Upper lobe of right lung (tissue), 1 donor: ENCODE results near the gene ERC2. TPM values are rescaled to one million over a fixed set of nuclear protein-coding genes. Genes with fewer than 3 reads are reported as not detected.

Experiments used
- ATAC-seq: fragments of 200-7000 bp; cut with Tn5 transposase; one replicate; pipeline ENCODE4 v1.9.1; 2020; ENCODE audit warnings: mild to moderate bottlenecking, moderate library complexity
- DNase-seq: peaks from one replicate; pipeline ENCODE4 v3.0.0-alpha.2; 2020
- H3K27ac ChIP-seq: fragments of 200-600 bp; one replicate; pipeline ENCODE4 v1.8.0; 2022
- H3K27me3 ChIP-seq: fragments of 200-600 bp; one replicate; pipeline ENCODE4 v1.8.0; 2022; ENCODE audit warnings: mild to moderate bottlenecking
- H3K36me3 ChIP-seq: fragments of 200-600 bp; one replicate; pipeline ENCODE4 v1.8.0; 2022
- H3K4me1 ChIP-seq: fragments of 200-600 bp; one replicate; pipeline ENCODE4 v1.8.0; 2022
- H3K4me3 ChIP-seq: fragments of 200-600 bp; one replicate; pipeline ENCODE4 v1.8.0; 2022; ENCODE audit warnings: mild to moderate bottlenecking
- H3K9me3 ChIP-seq: fragments of 200-600 bp; one replicate; pipeline ENCODE4 v1.8.0; 2022
- intact Hi-C: fragments of 100-400 bp; cut with DNase I; formaldehyde crosslinking; loops from one replicate; pipeline ENCODE4 v1.11.0; 2022
- total RNA-seq: library from RNA; stranded (reverse); fragmentation: NEBNext Ultra II Directional; extraction: Animal tissue kit (Norgen Biotek cat#: 25700); gene quantifications from one replicate; pipeline ENCODE4 v1.2.1, GENCODE V29; 2021
- TF ChIP-seq, protein P1 (sequence below): fragments of 200-600 bp; IDR thresholded peaks from one replicate; pipeline ENCODE4 v1.8.0; 2022; ENCODE audit warnings: antibody characterized with exemption
- donor health status: DM: no; HTN: yes; CAD: no; lungs with severe emphysema.

ERC2 gene
- total RNA-seq, 1 donor from 2014 or later, result 1.4 TPM

DNA sequence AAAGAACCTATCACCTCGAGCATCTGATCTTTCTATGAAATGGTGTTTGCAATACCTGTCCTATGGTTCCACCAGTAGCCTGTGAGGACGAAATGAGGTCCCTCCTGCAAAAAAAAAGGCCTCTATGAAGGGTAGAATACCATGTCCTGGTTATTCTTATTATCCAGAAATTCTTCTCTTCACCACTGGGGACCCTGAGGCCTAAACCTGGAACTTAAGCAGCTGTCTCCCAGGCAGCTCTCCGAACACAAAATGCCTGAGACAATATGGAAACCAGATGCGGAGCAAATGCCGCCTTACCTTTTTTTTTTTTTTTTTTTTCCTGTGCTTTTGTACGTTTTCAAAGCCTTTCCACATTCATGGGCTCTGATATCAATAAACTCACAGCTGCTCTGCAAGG lies 919.1 kb downstream of the ERC2 start:
- Histone ChIP-seq H3K36me3 (no peaks in the 10 kb centered on the region), H3K4me3 (no peak overlapping the region), H3K27ac (no peak overlapping the region), H3K27me3 (no peaks in the 10 kb centered on the region), H3K4me1 (no peaks in the 10 kb centered on the region), H3K9me3 (no peaks in the 10 kb centered on the region)
- no peak for ATAC-seq
- intact Hi-C loops, result no loop called here
- TF ChIP-seq, protein P1, sequence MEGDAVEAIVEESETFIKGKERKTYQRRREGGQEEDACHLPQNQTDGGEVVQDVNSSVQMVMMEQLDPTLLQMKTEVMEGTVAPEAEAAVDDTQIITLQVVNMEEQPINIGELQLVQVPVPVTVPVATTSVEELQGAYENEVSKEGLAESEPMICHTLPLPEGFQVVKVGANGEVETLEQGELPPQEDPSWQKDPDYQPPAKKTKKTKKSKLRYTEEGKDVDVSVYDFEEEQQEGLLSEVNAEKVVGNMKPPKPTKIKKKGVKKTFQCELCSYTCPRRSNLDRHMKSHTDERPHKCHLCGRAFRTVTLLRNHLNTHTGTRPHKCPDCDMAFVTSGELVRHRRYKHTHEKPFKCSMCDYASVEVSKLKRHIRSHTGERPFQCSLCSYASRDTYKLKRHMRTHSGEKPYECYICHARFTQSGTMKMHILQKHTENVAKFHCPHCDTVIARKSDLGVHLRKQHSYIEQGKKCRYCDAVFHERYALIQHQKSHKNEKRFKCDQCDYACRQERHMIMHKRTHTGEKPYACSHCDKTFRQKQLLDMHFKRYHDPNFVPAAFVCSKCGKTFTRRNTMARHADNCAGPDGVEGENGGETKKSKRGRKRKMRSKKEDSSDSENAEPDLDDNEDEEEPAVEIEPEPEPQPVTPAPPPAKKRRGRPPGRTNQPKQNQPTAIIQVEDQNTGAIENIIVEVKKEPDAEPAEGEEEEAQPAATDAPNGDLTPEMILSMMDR, result no peak
- DNase-seq, result no peak

DNA sequence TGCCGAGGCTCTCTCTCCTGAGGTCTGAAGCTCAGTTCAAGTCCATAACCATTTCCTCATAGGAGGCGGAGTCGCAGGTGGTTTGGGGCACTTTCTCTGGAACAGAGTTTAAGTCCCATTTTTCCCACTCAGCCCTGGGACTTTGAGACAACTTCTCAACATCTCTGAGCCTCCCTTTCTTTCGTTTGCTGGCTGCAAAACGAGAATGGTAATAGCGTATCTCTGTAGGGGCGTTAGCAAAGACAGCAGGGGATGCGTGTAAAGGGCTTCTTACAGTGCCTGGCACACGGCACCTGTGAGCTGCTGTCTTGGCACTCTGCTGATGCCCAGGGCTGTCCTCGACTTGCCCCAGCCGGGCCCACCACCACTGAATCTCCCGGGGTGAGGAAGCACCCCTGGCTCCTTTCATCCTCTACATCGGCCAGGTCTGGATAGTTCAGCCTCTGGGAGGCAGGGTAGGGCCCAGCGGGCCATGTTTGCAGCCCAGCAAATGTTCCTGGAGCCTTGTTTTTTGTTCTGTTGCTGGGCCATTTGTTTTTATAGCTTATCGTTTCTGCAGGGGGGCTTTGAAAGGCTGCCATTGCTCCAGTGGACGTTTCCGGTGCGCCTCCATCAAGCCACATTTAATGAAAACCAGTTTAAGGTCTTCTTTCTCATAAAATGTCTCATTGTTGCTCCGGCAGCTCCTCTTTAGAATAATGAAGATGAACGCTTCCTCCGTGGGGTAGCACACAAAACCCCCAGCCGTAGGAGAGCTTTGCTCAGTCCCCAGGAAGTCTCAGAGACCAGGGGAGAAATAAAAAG lies 921.2 kb downstream of the ERC2 start:
- intact Hi-C loops, result no loop called here
- H3K36me3 ChIP-seq, result no peaks in the 10 kb centered on the region
- no peaks in the 10 kb centered on the region for H3K27me3 ChIP-seq
- no peaks in the 10 kb centered on the region for H3K4me1 ChIP-seq
- no peaks in the 10 kb centered on the region for H3K9me3 ChIP-seq
- TF ChIP-seq, protein P1, result no peak
- DNase-seq (no peak), ATAC-seq (no peak)
- no peak overlapping the region for H3K27ac ChIP-seq
- no peak overlapping the region for H3K4me3 ChIP-seq

DNA sequence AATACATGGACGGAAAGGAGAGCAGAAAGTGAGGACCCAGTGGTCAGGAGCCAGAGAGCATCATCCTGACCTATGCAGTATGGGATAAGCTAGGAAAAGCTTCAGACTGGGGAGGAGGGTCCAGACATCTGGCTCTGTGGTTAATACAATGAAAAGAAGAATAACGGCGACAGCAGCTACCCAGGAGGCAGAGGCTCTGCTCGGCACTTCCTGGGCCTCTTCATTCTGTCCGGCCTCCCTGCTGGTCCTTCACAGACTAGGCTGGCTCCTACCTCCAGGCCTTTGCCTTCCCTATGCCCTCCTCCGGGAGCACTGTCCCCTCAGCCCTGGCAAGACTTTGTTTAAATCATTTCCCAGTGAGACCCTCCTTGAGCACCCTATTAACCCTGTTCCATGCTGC lies 922.3 kb downstream of the ERC2 start:
- no peaks in the 10 kb centered on the region for H3K9me3 ChIP-seq
- no peaks in the 10 kb centered on the region for H3K4me1 ChIP-seq
- no peaks in the 10 kb centered on the region for H3K36me3 ChIP-seq
- intact Hi-C loops, result no loop called here
- DNase-seq (no peak), ATAC-seq (no peak)
- H3K4me3 ChIP-seq, result no peak overlapping the region
- TF ChIP-seq, protein P1, result no peak
- no peaks in the 10 kb centered on the region for H3K27me3 ChIP-seq
- no peak overlapping the region for H3K27ac ChIP-seq

DNA sequence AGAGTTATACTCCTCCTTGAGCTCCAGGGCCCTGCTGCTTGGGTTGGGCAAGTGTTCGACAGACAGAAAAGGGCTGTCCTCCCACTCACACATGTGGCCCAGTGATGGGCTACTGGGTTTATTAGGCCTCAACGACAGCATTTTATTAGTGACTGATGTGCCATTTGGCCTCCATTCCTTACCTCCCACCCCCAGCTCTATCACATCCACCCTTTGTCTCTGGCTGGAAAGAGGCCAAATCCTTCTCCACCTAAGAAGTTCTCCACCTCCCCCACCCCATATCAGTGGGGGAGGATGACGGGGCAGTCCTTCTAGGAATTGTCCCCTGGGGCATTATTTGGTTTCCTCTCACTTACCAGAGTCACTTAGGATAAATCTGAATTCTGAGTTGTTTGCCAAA lies 924.0 kb downstream of the ERC2 start:
- Histone ChIP-seq H3K4me3 (no peak overlapping the region), H3K36me3 (no peaks in the 10 kb centered on the region), H3K27me3 (no peaks in the 10 kb centered on the region), H3K27ac (no peak overlapping the region), H3K9me3 (no peaks in the 10 kb centered on the region), H3K4me1 (no peaks in the 10 kb centered on the region)
- DNase-seq, result no peak
- intact Hi-C loops, result no loop called here
- ATAC-seq, result no peak
- TF ChIP-seq, protein P1, result no peak

DNA sequence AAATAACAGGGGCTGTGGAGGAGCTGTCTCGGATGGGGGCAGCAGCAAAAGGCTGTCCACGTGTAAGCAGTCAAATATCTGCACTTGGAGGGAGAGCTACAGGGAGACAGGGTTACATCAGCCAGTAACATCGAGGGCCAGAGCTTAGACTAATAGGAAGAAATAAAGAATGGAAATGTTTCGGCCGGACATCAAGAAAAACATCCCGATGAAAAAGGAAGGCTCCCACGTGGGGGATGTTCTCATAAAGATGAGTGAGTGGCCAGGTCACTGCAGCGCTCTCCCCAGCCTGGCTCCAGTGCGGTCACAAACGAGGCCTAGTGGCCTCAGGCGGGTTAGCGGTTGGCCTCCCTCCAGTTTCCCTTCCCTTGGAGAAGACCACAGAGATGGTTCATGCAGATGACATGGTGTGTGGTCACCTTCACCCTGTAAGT lies 925.1 kb downstream of the ERC2 start:
- Histone ChIP-seq H3K27ac (no peak overlapping the region), H3K4me3 (no peak overlapping the region), H3K36me3 (no peaks in the 10 kb centered on the region), H3K27me3 (no peaks in the 10 kb centered on the region), H3K4me1 (no peaks in the 10 kb centered on the region), H3K9me3 (no peaks in the 10 kb centered on the region)
- no peak for ATAC-seq
- TF ChIP-seq, protein P1, result no peak
- DNase-seq, result no peak
- intact Hi-C loops, result no loop called here
